Measurements from ENCODE around the gene ITPRIP.

The ITPRIP gene

GRCh38 chr10:104311184-104311720, 27.0 kb downstream of the ITPRIP start:
- Mint-ChIP-seq H3K4me1 (peaks cover 44% of the 10 kb centered on the region), H3K27ac (no peak overlapping the region), H3K9me3 (no peaks in the 10 kb centered on the region), H3K27me3 (peaks cover 4% of the 10 kb centered on the region), H3K4me3 (no peak overlapping the region), H3K36me3 (ENCODE audit: low read depth) (peaks cover 34% of the 10 kb centered on the region)
- no peak for ATAC-seq
- DNase-seq = no peak

DNA sequence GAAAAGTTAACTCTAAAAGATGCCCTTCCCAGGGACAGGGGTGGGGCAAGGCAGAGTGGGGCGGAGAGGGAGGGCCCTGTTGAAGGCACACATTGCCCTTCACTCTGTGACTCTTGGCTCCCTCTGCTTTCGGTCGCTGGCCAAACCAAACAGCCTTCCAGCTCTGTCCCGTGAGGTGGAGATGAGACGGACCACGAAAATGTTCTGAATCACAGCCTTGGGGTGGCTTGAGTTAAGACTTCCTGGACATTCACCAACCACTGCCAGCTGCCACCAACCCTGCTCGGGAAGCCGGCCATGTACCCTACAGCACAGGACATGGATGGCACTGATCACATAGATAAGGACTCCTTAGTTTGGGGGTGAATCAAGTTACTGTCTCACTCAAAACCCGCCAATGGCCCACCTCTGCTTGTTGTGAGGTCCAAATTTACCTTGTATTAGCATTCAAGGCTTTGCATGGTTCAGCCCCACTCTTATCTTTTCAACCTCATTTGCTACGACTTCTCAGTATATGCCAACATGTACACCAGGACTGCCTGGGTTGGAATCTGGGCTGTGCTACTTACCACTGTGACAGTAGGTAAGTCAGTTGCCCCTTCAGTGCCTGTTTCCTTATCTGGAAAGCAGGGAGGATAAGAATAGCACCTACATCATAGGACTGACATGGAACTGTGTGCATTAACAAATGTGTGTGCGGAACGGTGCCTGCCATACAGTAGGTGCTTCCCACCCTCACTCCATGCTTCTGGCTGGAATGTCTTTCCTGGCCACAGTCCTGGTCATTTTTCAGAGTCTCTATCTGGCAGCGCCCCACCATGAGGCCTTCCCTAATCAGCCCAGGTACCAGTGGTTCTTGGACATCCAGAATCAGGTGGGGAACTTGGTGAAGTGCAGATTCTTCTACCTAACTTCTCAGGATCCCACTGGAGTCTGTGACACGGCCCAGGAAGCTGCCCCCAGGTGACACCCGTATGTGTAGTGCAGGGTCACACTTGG, 28.0 kb downstream of the ITPRIP start:
- no peak for ATAC-seq
- H3K36me3 Mint-ChIP-seq (ENCODE audit: low read depth) = peaks cover 32% of the 10 kb centered on the region
- H3K27ac Mint-ChIP-seq = no peak overlapping the region
- peaks cover 4% of the 10 kb centered on the region for H3K27me3 Mint-ChIP-seq
- no peaks in the 10 kb centered on the region for H3K9me3 Mint-ChIP-seq
- no peak for DNase-seq
- H3K4me3 Mint-ChIP-seq = no peak overlapping the region
- peaks cover 52% of the 10 kb centered on the region for H3K4me1 Mint-ChIP-seq

- Mint-ChIP-seq H3K4me3 (peak overlapping the region; percentile 39), H3K36me3 (ENCODE audit: low read depth) (peaks cover 28% of the 10 kb centered on the region), H3K27ac (peak overlapping the region; percentile 88), H3K4me1 (peaks cover 65% of the 10 kb centered on the region), H3K27me3 (peaks cover 4% of the 10 kb centered on the region), H3K9me3 (no peaks in the 10 kb centered on the region)
- ATAC-seq (peak; percentile 78), DNase-seq (no peak)
Observed at GRCh38 chr10:104308439-104308903, 29.8 kb downstream of the ITPRIP start.

DNA sequence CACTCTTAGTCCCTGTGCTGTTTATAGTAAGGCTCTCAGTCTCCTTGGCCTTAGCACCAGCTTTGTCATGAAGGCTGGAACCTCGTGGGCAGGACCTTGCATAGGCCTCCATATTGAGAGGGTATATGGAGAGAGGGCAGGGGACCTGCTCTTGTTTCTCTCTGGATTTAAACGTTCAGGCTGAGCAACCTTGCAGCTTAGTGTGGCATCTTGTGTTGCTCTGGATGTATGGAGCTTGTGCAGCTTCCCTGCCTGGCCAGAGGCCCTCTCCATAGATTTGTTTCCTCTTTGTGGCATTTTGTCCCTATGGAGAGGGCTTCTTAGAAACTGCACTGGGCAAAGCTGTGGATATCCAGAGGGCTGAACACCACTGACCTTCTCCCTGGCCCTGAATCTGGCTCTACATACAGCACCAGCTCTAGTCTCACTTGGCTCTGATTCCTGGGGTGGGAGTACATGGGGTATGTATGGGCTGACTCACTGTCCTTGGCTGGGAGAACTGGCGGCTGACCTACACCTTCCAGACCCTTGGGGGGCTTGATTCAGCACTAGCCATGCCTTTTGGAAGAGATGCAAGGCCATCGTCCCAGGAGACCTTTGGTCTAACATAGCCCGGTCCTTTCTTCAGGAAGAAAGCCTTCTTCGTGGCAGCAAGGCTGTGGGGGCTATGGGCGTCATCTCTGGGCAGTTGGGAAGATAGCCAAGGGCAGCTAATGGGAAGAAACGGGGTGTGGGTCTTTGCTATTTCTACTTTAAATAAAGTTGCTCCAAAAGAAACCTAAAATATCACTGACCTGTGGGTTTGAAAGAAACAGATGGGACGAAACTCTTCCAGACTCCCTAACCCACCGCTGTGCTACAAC, 30.5 kb downstream of the ITPRIP start:
- ATAC-seq = no peak
- peaks cover 28% of the 10 kb centered on the region for H3K36me3 Mint-ChIP-seq (ENCODE audit: low read depth)

GRCh38 chr10:104306897-104307296, 31.4 kb downstream of the ITPRIP start:
- ATAC-seq = no peak
- peaks cover 4% of the 10 kb centered on the region for H3K27me3 Mint-ChIP-seq

More for the DNA sequence above, 30.5 kb downstream of the ITPRIP start:
- no peak for DNase-seq
- Mint-ChIP-seq H3K27ac (peak overlapping the region; percentile 88), H3K4me1 (peaks cover 63% of the 10 kb centered on the region), H3K4me3 (peak overlapping the region; percentile 39), H3K27me3 (peaks cover 4% of the 10 kb centered on the region), H3K9me3 (peaks cover 4% of the 10 kb centered on the region)

DNA sequence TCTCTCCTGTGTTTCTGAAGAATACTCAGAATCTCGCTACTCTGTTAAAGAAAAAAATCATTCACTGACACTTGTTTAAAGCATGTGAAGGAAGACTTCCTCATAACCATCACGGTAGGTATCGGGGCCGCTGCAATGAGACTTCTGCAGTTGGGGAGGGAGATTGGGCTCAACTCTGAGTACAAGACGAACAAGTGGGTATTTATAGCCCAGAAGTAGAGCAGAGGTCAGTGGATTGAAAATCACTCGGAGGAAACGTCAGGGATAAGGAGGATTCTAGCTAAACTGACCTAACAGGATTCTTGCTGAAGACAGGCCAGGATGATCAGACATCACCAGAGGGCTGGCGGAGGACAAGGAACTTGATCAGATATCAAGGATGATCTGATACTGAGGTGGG, 33.3 kb downstream of the ITPRIP start:
- DNase-seq (no peak), ATAC-seq (no peak)
- Mint-ChIP-seq H3K36me3 (ENCODE audit: low read depth) (peaks cover 12% of the 10 kb centered on the region), H3K4me3 (no peak overlapping the region), H3K27me3 (peaks cover 4% of the 10 kb centered on the region), H3K27ac (no peak overlapping the region), H3K4me1 (peaks cover 75% of the 10 kb centered on the region), H3K9me3 (peaks cover 13% of the 10 kb centered on the region)

More at GRCh38 chr10:104306897-104307296, 31.4 kb downstream of the ITPRIP start:
- Mint-ChIP-seq H3K4me3 (no peak overlapping the region), H3K27ac (no peak overlapping the region), H3K9me3 (peaks cover 9% of the 10 kb centered on the region), H3K36me3 (ENCODE audit: low read depth) (peaks cover 24% of the 10 kb centered on the region), H3K4me1 (peaks cover 64% of the 10 kb centered on the region)
- DNase-seq = no peak

DNA sequence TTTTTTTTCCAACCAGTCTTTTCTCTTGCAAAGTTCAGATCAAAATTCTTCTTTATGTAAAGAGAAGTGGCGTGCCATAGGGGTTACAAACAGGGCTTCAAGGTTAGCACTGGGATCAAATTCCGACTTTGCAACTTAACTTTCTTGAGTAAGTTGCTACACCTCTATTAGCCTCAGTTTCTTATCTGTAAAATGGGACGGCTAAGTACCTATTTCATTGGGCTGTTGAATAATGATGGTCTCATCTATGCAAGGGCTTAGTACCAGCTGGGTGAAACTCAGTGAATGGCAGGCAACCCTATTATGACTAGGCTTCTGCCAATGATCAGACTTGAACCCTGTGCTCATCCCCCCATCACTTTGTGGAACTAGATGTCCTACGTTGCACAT, 33.9 kb downstream of the ITPRIP start:
- H3K9me3 Mint-ChIP-seq = peaks cover 13% of the 10 kb centered on the region
- no peak overlapping the region for H3K27ac Mint-ChIP-seq
- DNase-seq = no peak
- no peak for ATAC-seq
- peaks cover 7% of the 10 kb centered on the region for H3K36me3 Mint-ChIP-seq (ENCODE audit: low read depth)
- peaks cover 73% of the 10 kb centered on the region for H3K4me1 Mint-ChIP-seq
- peaks cover 4% of the 10 kb centered on the region for H3K27me3 Mint-ChIP-seq
- H3K4me3 Mint-ChIP-seq = no peak overlapping the region

DNA sequence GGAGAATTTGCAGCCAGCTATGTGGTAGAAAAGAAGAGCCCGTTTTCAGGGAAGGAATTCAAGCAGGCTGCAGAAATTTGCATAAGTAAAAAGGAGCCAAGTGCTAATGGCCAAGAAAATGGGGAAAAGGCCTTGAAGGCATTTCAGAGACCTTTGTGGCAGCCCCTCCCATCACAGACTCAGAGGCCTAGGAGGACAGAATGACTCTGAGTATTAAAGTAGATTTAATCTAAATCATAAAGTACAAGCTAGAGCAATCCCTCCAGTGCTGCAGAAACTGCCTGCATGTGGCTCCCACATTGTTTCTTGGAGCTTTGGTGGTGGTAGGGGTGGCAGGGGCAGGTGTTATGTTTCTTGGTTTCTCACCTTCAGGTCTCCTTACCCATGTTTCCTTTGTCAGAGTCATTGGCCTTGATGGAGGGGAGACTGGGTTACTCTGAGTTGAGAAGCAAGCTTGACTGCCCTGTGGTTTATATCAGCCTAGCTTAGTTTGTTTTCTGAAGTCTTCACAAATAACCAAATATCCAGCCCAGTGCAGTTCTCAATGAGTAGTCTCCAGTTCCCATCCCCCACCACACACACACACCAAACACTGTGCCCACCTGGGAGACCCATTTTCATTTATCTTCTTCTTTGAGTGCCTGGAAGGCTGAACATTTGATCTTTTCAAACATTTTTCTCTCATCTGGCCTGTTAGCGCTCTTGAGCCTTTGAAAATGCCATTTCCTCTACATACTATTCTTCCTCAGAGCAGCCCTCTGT, 34.5 kb downstream of the ITPRIP start:
- H3K27ac Mint-ChIP-seq = no peak overlapping the region
- peaks cover 7% of the 10 kb centered on the region for H3K36me3 Mint-ChIP-seq (ENCODE audit: low read depth)
- ATAC-seq (no peak), DNase-seq (no peak)
- no peak overlapping the region for H3K4me3 Mint-ChIP-seq
- H3K27me3 Mint-ChIP-seq = peaks cover 4% of the 10 kb centered on the region
- peaks cover 72% of the 10 kb centered on the region for H3K4me1 Mint-ChIP-seq
- peaks cover 13% of the 10 kb centered on the region for H3K9me3 Mint-ChIP-seq

DNA sequence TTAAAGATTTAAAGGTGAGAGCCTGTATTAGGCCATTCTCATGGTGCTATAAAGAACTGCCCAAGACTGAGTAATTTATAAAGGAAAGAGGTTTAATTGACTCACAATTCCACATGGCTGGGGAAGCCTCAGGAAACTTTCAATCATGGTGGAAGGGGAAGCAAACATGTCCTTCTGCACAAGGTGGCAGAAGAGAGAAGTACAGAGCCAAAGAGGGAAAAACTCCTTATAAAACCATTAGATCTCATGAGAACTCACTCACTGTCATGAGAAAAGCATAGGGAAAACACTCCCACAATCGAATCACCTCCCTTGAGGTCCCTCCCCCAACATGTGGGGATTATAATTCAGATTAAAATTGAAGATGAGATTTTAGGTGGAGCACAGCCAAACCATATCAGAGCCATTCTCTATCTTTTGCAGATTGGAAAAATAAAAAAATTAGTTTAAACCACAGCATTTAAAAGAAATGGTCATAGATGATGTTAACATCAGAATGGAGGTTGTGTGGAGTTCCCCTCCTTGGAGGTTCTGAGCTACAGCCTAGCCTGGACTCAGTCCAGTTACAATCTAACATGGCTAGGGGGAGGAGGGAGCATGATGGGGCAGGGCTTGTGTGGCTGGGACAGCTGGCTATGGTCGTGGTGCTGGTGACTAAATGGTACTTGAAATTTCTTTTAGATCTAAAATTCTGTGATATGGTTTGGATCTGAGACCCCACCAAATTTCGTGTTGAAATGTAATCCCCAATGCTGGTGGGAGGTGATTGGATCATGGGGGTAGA, 36.2 kb downstream of the ITPRIP start:
- peaks cover 13% of the 10 kb centered on the region for H3K9me3 Mint-ChIP-seq
- H3K36me3 Mint-ChIP-seq (ENCODE audit: low read depth) = peaks cover 7% of the 10 kb centered on the region
- H3K27ac Mint-ChIP-seq = no peak overlapping the region
- no peak for DNase-seq
- H3K4me3 Mint-ChIP-seq = no peak overlapping the region
- no peak for ATAC-seq
- peaks cover 4% of the 10 kb centered on the region for H3K27me3 Mint-ChIP-seq
- peaks cover 55% of the 10 kb centered on the region for H3K4me1 Mint-ChIP-seq

GRCh38 chr10:104300736-104301292, 37.5 kb downstream of the ITPRIP start:
- Mint-ChIP-seq H3K27ac (peak overlapping the region; percentile 81), H3K36me3 (ENCODE audit: low read depth) (peaks cover 7% of the 10 kb centered on the region), H3K27me3 (no peaks in the 10 kb centered on the region), H3K9me3 (peaks cover 13% of the 10 kb centered on the region), H3K4me1 (peaks cover 45% of the 10 kb centered on the region), H3K4me3 (no peak overlapping the region)
- ATAC-seq = peak; percentile 33
- DNase-seq = no peak

GRCh38 chr10:104300002-104300735, 38.1 kb downstream of the ITPRIP start:
- Mint-ChIP-seq H3K27ac (peak overlapping the region; percentile 81), H3K4me3 (peak overlapping the region; percentile 28), H3K36me3 (ENCODE audit: low read depth) (peaks cover 7% of the 10 kb centered on the region), H3K4me1 (peaks cover 41% of the 10 kb centered on the region), H3K27me3 (no peaks in the 10 kb centered on the region), H3K9me3 (peaks cover 13% of the 10 kb centered on the region)
- DNase-seq = no peak
- peak; percentile 41 for ATAC-seq

GRCh38 chr10:104299031-104299904, 39.0 kb downstream of the ITPRIP start:
- Mint-ChIP-seq H3K27me3 (no peaks in the 10 kb centered on the region), H3K27ac (peak overlapping the region; percentile 21), H3K4me3 (no peak overlapping the region), H3K9me3 (peaks cover 13% of the 10 kb centered on the region), H3K36me3 (ENCODE audit: low read depth) (peaks cover 7% of the 10 kb centered on the region), H3K4me1 (peaks cover 34% of the 10 kb centered on the region)
- no peak for DNase-seq
- no peak for ATAC-seq
